Activated CD8-positive, alpha-beta memory T cell treated with anti-CD3 and anti-CD28 coated beads, Interleukin-2, amount 50 U/mL, for 1 hour (primary cell): ENCODE measurements around the gene ZFR2.
"Not testable (repeated sequence)": the region's sequence is repeated elsewhere in the genome, so short reads cannot be mapped to it uniquely, and the experiment has no call there.

Experiments
- DNase-seq: peaks from one replicate; pipeline ENCODE4 v3.0.0-alpha.2; 2020; ENCODE audit errors: extremely low read depth

The ZFR2 gene

DNA sequence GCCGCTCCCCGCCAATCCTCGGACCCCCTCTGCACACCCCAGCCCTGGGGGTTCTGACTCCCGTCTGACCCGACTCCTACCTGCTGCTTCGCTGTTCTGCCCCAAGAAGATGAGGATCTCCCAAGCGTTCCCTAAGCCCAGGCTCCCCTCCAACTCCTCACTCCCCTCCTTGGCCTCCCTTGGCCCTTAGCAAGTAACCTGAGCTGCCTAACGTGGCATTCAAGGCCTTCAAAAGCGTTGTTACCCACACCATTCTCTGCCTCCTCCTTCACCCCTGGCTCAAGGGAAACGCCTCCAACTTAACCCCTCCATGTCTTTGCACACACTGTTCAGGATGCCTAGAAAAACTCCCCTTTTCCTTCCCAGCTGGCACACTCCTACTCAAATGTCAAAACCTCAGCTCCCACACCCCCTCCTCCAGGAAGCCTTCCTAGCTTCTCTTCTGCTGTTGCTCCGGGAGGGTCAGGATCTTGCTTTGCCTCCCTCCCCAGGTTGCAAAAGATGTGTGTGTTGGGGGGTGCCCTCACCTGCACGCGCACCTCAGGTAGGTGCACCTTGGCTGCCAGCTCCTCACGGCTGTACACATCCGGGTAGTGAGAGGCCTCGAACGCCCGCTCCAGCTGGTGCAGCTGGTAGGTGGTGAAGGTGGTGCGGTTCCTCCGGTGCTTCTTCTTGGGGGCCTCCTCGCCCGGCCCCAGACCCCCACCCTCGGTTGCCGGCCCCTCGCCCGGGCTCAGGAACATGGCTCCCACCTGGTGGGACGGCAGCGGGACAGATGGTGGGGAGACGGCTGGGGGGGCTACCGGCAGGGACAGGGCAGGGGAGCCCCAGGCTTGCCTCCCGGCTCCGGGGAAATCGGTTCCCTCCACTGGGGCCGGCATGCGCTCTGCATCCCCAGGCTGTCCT lies 97.6 kb downstream of the ZFR2 start:
- no peak for DNase-seq

DNA sequence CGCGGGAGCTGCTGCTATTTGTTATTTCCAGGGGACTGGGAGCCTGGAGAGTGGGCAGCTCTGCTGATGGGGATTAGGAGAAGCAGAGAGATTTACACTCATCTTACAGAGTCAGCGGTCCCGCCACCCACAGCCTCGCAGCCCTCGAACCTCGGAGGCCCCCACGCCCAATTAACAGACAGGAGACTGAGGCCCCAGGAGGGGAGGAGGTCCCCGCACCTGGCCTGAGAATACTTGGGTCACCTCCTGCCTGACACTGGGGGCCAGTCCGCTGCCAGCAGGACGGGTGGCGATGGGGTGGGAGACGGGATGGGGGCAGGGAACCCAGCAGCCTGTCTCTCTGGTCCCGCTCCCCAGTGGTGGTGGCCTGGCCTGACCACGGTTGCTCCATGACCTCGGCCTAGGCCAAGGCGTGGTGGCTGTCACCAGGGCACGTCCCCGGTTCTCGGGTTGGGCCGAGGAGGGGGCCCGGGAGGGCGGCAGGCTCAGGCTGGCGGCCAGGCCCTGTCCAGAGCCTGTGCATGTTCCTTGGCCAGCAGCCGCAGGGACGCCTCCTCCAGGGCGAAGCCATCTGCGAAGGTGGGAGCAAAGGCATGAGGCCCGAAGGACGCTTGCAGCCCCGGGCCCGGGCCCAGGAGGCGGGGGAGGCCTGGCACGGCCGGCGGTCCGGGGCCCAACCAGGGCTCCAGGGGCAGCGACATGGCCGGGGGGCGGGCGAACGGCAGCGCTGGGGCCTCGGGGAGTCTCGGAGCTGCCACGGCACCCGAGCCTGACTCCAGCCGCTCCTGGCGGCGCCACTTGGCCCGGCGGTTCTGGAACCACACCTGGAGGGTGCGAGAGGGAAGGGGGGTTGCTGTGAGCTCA lies 98.5 kb downstream of the ZFR2 start:
- no peak for DNase-seq

DNA sequence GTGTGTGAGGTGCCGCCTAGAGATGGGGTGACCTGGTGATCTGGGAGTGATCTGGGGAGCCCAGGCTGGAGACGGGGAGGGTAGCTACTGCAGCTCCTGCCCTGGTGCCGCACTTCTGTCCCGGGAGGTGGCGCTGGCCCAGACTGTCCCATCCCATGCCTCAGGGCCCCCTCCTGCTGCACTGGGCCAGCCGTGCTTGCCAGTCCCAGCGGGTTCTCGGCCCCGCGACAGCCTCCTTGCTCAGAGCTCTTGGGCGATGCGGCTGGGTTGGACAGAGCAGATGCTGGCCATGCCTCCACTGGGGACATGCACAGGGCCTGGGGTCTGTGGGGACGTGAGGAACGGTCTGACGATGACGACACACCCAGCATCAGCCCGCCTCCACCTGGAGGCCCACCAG lies 99.3 kb downstream of the ZFR2 start:
- no peak for DNase-seq

DNA sequence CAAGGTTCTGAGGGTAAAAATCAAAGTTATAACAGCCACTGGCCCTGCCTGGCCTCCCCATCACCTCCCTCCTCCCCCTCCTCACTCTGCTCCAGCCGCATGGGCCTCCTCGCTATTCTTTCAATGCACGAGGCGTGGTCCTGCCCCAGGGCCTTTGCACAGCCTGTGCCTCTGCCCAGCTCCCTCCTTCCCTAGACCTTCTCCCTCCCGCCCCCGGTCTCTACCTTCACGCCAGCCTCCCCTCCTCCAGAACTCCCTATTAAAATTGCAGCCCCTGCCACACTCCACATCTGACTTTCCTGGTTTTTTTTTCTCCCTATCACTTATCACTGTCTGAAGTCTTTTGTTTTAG lies 100.1 kb downstream of the ZFR2 start:
- DNase-seq: no peak

DNA sequence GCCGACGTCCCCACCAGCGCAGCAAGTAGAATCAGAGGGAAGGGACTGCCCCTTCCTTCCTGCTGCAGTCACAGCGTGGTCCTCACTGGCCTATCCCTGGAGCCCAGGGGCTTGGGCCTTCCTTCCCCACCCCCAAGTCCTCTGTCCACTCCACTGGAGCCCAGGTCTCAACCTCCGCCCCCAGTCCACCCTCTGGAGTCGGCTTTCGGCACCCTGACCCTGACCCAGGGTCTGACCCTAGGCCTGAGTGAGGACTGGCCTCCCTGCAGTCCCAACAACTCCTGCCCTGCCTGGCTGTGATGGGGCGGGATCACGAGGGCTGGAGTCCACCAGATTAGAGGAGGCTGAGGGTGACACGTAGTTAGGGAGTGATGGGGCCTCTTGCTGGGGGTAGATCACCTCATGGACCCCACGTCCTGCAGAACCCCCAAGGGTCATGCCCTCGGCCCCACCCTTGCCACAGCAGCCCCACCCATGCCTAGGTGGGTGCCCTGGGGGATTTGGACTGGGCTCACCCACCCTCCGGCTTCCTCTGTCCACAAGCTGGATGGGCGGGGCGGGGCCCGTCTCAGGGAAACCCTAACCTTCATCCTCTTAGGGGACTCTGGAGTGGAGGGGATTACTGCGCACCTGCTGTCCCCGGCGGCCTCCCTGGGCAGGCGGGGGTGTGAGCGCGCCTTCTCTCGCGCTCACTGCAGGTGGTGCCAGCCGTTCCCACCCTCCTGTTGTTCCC lies 100.7 kb downstream of the ZFR2 start:
- no peak for DNase-seq

DNA sequence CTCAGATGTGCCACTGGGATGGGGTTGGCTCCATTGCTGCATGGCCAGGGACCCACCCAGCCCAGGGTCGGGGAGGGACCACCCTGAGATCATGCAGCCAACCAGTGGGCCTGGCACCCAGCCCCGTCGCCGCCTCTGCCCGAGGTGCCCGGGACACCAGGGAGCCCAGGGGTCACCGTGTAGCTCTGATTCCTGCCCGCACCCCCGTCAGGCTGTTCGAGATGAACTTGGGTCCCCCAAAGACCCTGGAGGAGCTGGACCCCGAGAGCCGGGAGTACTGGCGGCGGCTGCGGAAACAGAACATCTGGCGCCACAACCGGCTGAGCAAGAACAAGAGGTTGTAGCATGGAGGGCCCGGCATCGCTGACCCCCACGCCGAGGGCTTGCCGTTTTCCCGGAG lies 101.8 kb downstream of the ZFR2 start:
- DNase-seq: no peak

DNA sequence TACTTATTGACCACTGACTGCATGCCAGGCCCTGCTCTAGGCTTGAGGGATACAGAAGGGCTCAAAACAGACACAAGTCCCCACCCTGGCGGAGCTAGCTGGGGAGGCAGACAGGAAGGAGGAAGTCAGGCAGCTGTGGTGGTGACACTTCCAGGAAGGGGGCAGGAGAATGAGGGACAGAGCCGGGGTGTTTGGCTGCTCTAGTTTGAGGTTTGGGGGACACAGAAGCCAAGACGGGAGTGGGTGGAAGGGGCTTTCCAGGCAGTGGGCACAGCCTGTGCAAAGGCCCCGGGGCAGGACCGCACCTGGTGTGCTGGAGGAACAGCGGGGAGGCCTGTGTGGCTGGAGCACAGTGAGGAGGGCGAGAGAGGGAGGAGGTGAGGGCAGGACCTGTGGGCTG lies 102.3 kb downstream of the ZFR2 start:
- DNase-seq: no peak

DNA sequence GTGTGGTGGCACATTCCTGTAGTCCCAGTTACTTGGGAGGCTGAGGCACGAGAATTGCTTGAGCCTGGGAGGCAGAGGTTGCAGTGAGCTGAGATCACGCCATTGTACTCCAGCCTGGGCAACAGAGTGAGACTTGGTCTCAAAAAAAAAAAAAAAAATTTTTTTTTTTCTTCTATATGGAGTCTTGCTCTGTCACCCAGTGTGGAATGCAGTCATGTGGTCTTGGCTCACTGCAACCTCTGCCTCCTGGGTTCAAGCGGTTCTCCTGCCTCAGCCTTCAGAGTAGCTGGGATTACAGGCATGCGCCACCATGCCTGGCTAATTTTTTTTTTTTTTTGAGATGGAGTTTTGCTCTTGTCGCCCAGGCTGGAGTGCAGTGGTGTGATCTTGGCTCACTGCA lies 103.1 kb downstream of the ZFR2 start:
- not testable (repeated sequence) for DNase-seq

DNA sequence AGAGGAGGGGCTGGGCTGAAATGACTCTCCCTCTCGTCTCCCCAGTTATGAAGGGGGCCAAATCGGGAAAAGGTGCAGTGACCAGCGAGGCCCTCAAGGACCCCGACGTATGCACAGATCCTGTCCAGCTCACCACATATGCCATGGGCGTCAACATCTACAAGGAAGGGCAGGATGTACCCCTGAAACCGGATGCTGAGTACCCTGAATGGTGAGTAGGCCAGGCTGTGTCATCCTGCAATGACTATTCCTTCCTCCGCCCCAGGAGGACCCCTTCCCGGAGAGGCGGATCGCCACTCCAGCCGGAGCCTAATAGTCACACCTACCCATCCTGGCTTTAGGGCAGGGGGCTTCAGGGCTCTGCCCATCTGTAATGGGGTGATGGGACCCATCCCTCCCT lies 103.7 kb downstream of the ZFR2 start:
- no peak for DNase-seq

DNA sequence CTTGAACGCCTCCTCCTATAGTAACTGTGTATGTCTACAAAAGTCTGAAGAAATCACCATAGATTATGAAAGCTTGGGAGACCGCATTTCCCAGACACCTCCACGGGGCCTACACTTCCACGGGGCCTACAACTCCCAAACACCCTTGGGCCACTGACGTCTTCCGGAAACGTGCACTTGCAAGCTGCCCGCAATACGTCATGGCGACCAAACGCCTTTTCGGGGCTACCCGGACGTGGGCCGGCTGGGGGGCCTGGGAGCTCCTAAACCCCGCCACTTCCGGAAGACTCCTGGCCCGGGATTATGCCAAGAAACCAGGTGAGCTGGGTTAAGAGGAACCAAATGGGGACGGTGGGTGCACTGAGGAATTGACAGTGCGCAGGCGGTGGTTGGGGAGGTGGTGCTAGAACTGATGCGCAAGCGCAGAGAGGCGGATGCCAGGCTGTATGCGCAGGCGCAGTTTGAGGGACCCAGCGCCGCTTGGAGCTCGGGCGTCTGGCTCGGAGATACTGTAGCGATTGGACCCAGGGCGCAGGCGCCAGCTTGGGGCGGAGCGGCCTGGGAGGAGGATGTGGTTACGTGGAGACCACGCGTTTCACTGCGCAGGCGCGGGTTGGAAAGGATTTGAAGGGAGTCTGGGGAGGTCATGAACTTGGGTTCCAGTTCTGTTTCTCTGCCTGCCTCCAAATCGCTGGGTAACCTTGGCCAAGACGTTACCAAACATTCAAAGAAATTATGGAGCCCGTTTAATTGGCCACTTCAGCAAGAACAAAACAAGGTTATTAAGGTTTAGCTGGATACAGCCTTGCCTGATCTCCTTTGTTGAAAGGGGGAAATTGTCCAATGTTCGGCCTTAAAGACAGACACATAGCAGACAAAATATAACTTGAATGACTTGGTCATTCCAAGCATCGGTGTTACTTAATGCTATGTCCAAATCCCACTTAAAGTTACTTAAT lies 106.1 kb downstream of the ZFR2 start, which contains the start of gene MRPL54:
Gene MRPL54 (plus strand): TSS at position 182 of the 959 bp plus-strand sequence. CDS start 19 bp downstream, at position 201.
- peak; percentile 96 for DNase-seq

DNA sequence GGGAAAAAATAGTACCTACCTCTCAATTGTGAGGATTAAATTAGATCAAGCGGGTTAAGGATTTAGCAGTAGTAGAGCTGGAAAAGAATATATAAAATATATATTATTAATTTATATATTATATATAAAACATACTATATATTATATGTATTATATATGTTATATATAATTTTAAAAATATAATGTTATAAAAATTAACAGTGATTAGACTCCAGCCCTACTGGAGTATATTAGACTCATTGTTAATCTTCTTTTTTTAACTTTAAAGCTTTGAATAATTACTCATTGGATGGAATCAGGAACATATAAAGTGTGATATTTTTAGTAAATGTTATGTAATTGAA lies 106.7 kb downstream of the ZFR2 start:
- no peak for DNase-seq

DNA sequence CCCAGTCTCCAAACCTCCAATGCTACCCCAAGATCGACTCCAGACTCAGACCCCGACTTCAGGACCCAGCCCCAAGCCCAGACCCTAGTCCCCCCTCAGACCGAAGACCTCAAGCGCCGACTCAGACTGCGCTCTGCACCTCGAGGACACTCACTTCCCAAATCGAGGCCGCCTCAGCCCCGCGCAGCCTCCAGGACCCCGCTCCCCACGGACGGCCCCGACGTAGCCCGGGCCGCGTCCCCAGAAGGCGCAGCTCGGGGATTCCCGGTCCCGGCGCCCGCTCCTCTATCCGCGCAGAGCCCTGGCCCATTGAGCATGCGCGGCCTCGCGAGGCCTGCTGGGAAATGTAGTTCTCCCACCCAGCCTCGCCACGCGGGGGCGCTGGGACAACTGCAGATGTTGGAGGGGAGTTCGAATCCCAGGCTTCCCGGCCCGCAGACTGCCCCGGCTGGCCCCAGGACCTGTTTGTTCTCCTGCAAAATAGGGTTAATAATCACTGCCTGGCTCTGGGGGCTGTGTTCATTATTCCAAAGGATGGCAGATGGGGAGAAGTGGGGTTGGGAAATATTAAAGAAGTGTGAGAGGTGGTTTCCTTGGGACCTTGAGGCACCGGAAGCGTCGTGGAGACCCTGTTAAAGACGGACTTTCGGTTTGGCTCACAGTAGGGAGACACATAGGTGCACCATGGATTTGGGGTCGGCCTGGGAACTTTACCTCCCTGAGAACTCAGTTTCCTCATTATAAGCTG lies 107.3 kb downstream of the ZFR2 start, which contains the start of gene APBA3:
Gene APBA3 (minus strand): TSS at position 311 of the 748 bp plus-strand sequence. CDS start 1,428 bp downstream, outside the sequence.
- DNase-seq: peak; percentile 77

DNA sequence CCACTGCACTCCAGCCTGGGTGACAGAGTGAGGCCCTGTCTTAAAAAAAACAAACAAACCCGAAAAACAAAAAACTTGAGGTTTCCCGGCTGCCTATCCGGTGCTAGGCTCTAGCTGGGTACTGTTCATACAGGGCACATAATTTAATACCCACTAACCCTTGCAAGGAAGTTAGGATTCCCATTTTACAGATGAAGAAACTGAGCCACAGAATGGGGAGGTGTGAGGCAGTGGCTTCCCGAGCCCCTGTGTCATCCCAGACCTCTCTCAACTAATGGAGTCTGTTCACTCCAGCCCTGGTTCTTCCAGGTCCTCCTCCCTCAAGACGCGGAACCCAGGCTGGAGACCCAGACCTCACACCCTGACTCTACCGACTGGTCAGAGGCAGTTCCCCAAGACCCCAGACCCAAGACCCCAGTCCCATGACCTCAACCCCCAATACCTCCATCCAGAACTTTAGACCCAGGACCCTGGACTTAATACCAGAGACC lies 107.9 kb downstream of the ZFR2 start:
- DNase-seq: no peak

DNA sequence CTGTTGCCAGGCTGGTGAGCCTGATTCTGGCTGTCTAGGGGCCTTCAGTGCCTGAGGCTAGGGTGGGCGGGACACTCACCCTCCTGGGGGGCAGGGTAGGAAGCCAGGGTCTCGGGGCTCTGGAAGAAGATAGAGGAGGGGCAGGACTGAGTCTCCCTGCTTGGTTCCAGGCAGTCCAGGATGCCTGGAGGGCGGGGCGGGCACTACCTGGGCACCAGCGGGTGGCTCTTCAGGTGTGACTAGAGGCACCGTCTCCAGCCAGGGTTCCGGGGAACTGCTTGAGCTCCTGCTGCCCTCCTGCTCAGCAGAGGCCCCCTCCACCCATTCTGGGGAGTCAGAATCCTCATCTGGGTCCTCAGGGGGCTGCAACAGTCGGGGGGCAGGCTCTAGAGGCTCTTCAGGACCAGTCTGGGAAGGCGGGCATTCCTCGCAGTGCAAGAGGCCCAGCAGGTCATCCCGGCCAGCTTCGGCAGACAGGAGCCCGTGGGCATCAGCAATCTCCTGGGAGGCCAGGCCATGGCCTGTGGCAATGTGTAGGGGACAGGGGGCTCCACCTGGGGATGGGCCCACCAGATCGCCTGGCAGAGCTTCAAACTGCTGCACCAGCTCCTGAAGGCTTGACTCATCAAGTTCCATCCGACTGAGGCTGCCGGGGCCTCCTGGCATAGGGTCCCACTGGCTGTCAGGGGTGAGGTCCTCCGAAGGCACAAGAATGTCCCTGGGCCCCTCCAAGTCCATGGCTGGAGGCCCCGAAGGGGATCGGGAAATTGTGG lies 109.2 kb downstream of the ZFR2 start:
- DNase-seq: no peak

DNA sequence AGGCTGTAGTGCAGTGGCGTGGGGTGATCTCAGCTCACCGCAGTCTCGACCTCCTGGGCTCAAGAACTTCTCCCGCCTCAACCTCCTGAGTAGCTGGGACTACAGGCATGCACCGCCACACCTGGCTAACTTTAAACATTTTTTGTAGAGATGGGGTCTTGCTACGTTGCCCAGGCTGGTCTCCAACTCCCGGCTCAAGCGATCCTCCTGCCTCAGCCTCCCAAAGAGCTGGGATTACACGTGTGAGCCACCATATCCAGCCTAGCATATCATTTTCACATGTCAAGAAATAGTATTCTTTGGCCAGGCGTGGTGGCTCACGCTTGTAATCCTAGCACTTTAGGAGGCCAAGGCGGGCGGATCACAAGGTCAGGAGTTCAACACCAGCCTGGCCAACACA lies 110.5 kb downstream of the ZFR2 start:
- not testable (repeated sequence) for DNase-seq

DNA sequence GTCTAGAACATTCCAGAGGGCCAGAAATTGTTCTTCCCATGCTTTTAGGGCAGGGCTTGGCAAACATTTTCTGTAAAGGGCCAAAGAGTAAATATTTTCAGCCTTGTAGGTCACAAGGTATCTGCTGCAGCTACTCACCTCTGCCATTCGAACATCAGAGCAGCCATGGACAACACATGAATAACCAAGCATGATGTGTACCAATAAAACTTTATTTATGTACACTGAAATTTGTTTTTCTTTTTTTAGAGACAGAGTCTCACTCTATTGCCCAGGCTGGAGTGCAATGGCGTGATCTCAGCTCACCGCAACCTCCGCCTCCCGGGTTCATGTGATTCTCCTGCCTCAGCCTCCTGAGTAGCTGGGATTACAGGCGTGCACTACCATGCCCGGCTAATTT lies 111.1 kb downstream of the ZFR2 start:
- not testable (repeated sequence) for DNase-seq
